ENCODE data around the gene SOCS6.

DNA sequence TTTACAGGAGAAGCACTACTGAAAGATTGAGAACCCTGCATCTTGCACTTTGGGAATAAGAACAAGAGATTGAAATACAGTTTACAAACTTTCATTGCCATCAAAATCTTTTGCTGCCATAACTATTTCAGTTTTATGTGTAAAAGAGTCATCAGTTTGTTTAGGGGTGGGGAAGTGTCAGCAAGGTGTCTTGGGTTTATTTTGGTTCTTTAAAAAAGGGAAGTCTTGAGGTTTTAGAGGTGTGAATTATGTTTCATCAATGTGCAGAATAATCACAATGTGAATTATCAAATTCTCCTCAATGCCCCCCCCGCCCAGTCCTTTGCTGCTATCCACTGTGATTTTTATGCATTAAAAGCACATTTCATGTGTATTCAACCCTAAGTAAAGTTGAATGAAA is 37.4 kb downstream of the SOCS6 start:
- TF ChIP-seq EZH2 (IDR thresholded peaks at IDR 0.05; ENCODE audit: insufficient read depth, poor library complexity, severe bottlenecking) (no peak), EZH2phosphoT487 (IDR thresholded peaks at IDR 0.05; ENCODE audit: insufficient read depth, low read depth) (no peak)
